SK-N-SH (cell line): Measurements from ENCODE around the gene CPED1. TPM values are rescaled to one million over a fixed set of nuclear protein-coding genes. Genes with fewer than 3 reads are reported as not detected.

Experiments used
- CTCF ChIA-PET: fragments of 300-600, 350-600 bp; formaldehyde crosslinking; extraction: SDS; loops from one replicate; lab custom pipeline; 2021; lab: Yijun Ruan, JAX
- POLR2A ChIA-PET: fragments of 350-600 bp; sonication (Branson Sonifier 250); formaldehyde crosslinking; extraction: SDS; loops from one replicate; lab custom pipeline; 2020; ENCODE audit warnings: antibody characterized with exemption, inconsistent platforms; lab: Yijun Ruan, JAX
- DNase-seq: peaks from one replicate; pipeline ENCODE4 v3.0.0; 2012
- H2AFZ ChIP-seq: fragments of 200-600 bp; sonication (generic); 2 replicates; pipeline ENCODE4 v1.8.1; 2016; ENCODE audit warnings: antibody characterized with exemption, mild to moderate bottlenecking, low read depth
- H3F3A ChIP-seq: fragments of 200-600 bp; sonication (generic); replicated peaks from 2 replicates; pipeline ENCODE3; 2016; ENCODE audit warnings: antibody characterized with exemption, mild to moderate bottlenecking; ENCODE audit not compliant: insufficient read depth
- H3K27ac ChIP-seq, 2 experiments: fragments of 200-500 bp in 1 of 2; fragments of 200-600 bp in 1 of 2; sonication (Bioruptor generic) in 1 of 2; sonication (generic), shearing (Covaris generic) in 1 of 2; 2 replicates each; pipeline versions ENCODE4 v1.5.1 to v1.6.1; 2014 to 2016; ENCODE audit warnings: low read depth in 2 of 2, inconsistent platforms in 1 of 2, low read length in 1 of 2, mild to moderate bottlenecking in 1 of 2, mixed read lengths in 1 of 2
- H3K27me3 ChIP-seq: fragments of 200-600 bp; sonication (generic), shearing (Covaris generic); 2 replicates; pipeline ENCODE4 v1.6.1; 2016; ENCODE audit warnings: mixed run types; ENCODE audit not compliant: insufficient read depth
- H3K36me3 ChIP-seq, 2 experiments: fragments of 200-500 bp in 1 of 2; fragments of 200-600 bp in 1 of 2; sonication (Bioruptor generic) in 1 of 2; sonication (generic) in 1 of 2; replicated peaks in 1 of 2; 2 replicates each; pipeline versions ENCODE3 to v1.5.1; 2014 to 2016; ENCODE audit warnings: low read length in 1 of 2, mild to moderate bottlenecking in 1 of 2; ENCODE audit not compliant: insufficient read depth in 2 of 2, control insufficient read depth in 1 of 2
- H3K4me1 ChIP-seq, 2 experiments: fragments of 200-500 bp in 1 of 2; fragments of 200-600 bp in 1 of 2; sonication (Bioruptor generic) in 1 of 2; sonication (generic), shearing (Covaris generic) in 1 of 2; 2 replicates each; pipeline versions ENCODE4 v1.5.1 to v1.6.1; 2014 to 2016; ENCODE audit warnings: low read depth in 1 of 2, low read length in 1 of 2, mixed run types in 1 of 2; ENCODE audit not compliant: insufficient read depth in 2 of 2, control insufficient read depth in 1 of 2
- H3K4me2 ChIP-seq: fragments of 200-600 bp; sonication (generic), shearing (Covaris generic); 2 replicates; pipeline ENCODE4 v1.6.1; 2017; ENCODE audit warnings: mixed run types
- H3K4me3 ChIP-seq, 2 experiments: fragments of 200-500 bp in 1 of 2; fragments of 200-600 bp in 1 of 2; sonication (Bioruptor generic) in 1 of 2; sonication (generic), shearing (Covaris generic) in 1 of 2; 2 replicates each; pipeline versions ENCODE4 v1.5.1 to v1.8.1; 2014 to 2016; ENCODE audit warnings: low read depth in 2 of 2, inconsistent platforms in 1 of 2, low read length in 1 of 2, mild to moderate bottlenecking in 1 of 2, mixed read lengths in 1 of 2, moderate library complexity in 1 of 2
- H3K79me2 ChIP-seq: fragments of 200-600 bp; sonication (generic); 2 replicates; pipeline ENCODE4 v1.8.1; 2017; ENCODE audit warnings: mild to moderate bottlenecking; ENCODE audit not compliant: insufficient read depth
- H3K9ac ChIP-seq: fragments of 200-600 bp; sonication (generic); 2 replicates; pipeline ENCODE4 v1.6.1; 2017; ENCODE audit warnings: mixed run types
- H3K9me2 ChIP-seq: fragments of 200-600 bp; sonication (generic); 2 replicates; pipeline ENCODE4 v1.6.1; 2017; ENCODE audit warnings: mixed run types
- H3K9me3 ChIP-seq: fragments of 200-600 bp; sonication (generic); 2 replicates; pipeline ENCODE4 v1.6.1; 2017; ENCODE audit warnings: mixed run types, mild to moderate bottlenecking, moderate library complexity
- H4K20me1 ChIP-seq: fragments of 200-600 bp; sonication (generic); 2 replicates; pipeline ENCODE4 v1.6.1; 2017; ENCODE audit warnings: mild to moderate bottlenecking, mixed run types; ENCODE audit not compliant: insufficient read depth
- CTCF ChIP-seq: fragments of 200-600 bp; sonication (generic); IDR thresholded peaks from 2 replicates; pipeline ENCODE4 v1.6.1; 2017; ENCODE audit warnings: antibody characterized with exemption, mild to moderate bottlenecking, moderate library complexity
- ELF1 ChIP-seq: IDR thresholded peaks from 2 replicates; pipeline ENCODE4 v1.4.0; 2012
- EZH2phosphoT487 ChIP-seq: fragments of 200-600 bp; sonication (generic); IDR thresholded peaks from 2 replicates; pipeline ENCODE4 v1.6.1; 2017; ENCODE audit warnings: low read depth, mixed run types, mild to moderate bottlenecking, antibody characterized with exemption, moderate library complexity, borderline replicate concordance
- FOSL2 ChIP-seq: IDR thresholded peaks from 2 replicates; pipeline ENCODE4 v1.4.0; 2012; ENCODE audit warnings: low read depth, mild to moderate bottlenecking, moderate library complexity, borderline replicate concordance
- FOXJ3 ChIP-seq: sonication (generic); formaldehyde crosslinking; IDR thresholded peaks from 2 replicates; pipeline ENCODE4 v1.5.1; 2020; ENCODE audit warnings: mild to moderate bottlenecking, missing genetic modification reagents
- GATA2 ChIP-seq: sonication (generic); formaldehyde crosslinking; IDR thresholded peaks from 2 replicates; pipeline ENCODE4 v1.5.0; 2020; ENCODE audit warnings: mild to moderate bottlenecking, missing genetic modification reagents
- MEF2A ChIP-seq: IDR thresholded peaks from 2 replicates; pipeline ENCODE4 v1.4.0; 2012; ENCODE audit warnings: low read depth, borderline replicate concordance
- MXI1 ChIP-seq: IDR thresholded peaks from 2 replicates; pipeline ENCODE4 v1.6.1; 2012; ENCODE audit warnings: mild to moderate bottlenecking, low read depth, low read length, improper control_type of control experiment
- NRF1 ChIP-seq: IDR thresholded peaks from 2 replicates; pipeline ENCODE4 v1.6.1; 2012; ENCODE audit warnings: low read depth, mild to moderate bottlenecking, low read length
- RAD21 ChIP-seq: IDR thresholded peaks from 2 replicates; pipeline ENCODE4 v1.6.1; 2012; ENCODE audit warnings: mild to moderate bottlenecking, low read length
- RFX5 ChIP-seq: IDR thresholded peaks from 2 replicates; pipeline ENCODE4 v1.6.1; 2012; ENCODE audit warnings: mild to moderate bottlenecking, improper control_type of control experiment, low read length
- RXRA ChIP-seq: IDR thresholded peaks from 2 replicates; pipeline ENCODE4 v1.4.0; 2012; ENCODE audit warnings: low read depth, mild to moderate bottlenecking, borderline replicate concordance
- TAF1 ChIP-seq: IDR thresholded peaks from 2 replicates; pipeline ENCODE4 v1.6.1; 2012; ENCODE audit warnings: low read depth, mild to moderate bottlenecking, low read length, moderate library complexity, borderline replicate concordance
- TCF12 ChIP-seq: IDR thresholded peaks from 2 replicates; pipeline ENCODE4 v1.4.0; 2012
- WGBS: methylation state at CpG from one replicate; pipeline ENCODE4 v1.1.6; 2017; ENCODE audit warnings: low lambda C conversion rate; 5-methylcytosine and 5-hydroxymethylcytosine counted together
- polyA plus RNA-seq, 3 experiments: library from polyadenylated mRNA; depleted of rRNA; stranded (reverse); fragments of >200 nt; gene quantifications; 2 replicates each; pipeline ENCODE4 v1.2.3, GENCODE V29; 2012
- TF ChIP-seq, protein P1 (sequence below): IDR thresholded peaks from 2 replicates; pipeline ENCODE4 v1.4.0; 2012; ENCODE audit warnings: low read depth

CPED1 gene
- polyA plus RNA-seq, 1 of the 3 experiments (the other 2 are of a cell fraction), result 4.4 TPM

- POLR2A ChIA-PET, result no interaction called here
- CTCF ChIA-PET, result interaction anchor here (0.8 to 2.6 kb wide), 34 partner anchors 12 to 524 kb away, joined by 3 to 15 read pairs (median 3); partner anchors contain the start of gene FAM3C
- no peaks in the 10 kb centered on the region for H4K20me1 ChIP-seq
- H3K79me2 ChIP-seq, result no peaks in the 10 kb centered on the region
- H3K9me3 ChIP-seq, result no peaks in the 10 kb centered on the region; the same call in 1 of the 2 replicates
- TF ChIP-seq RXRA (no peak), MXI1 (no peak), RAD21 (peak; percentile 19; the same call in 1 of the 2 replicates), EZH2phosphoT487 (no peak), TCF12 (no peak), CTCF (peak; percentile 30), ELF1 (no peak), FOXJ3 (CRISPR knock-in tag) (peak; percentile 17; the same call in 1 of the 2 replicates), MEF2A (no peak), TAF1 (no peak), NRF1 (no peak), GATA2 (0 out of 2 replicates have a peak, but pooled peaks have one; percentile 15)
- H3F3A ChIP-seq, result peaks cover 3% of the 10 kb centered on the region
- peak overlapping the region; percentile 87 for H3K4me2 ChIP-seq
- H3K4me1 ChIP-seq, result peaks cover 17 to 23% of the 10 kb centered on the region in 2 experiments; a peak in 3 of 4 replicates
- H2AFZ ChIP-seq, result peak overlapping the region; percentile 79; the same call in 1 of the 2 replicates
- no peaks in the 10 kb centered on the region for H3K36me3 ChIP-seq
- H3K9ac ChIP-seq, result no peak overlapping the region
- peak overlapping the region in 1 of 2 experiments; percentile 56; a peak in 1 of 4 replicates for H3K27ac ChIP-seq
- no peaks in the 10 kb centered on the region for H3K9me2 ChIP-seq
- peak overlapping the region; percentile 66 for H3K4me3 ChIP-seq
- WGBS, result 8% methylated on average over 38 of the region's 47 CpGs
- peak; percentile 78 for DNase-seq
- peaks cover 50% of the 10 kb centered on the region for H3K27me3 ChIP-seq
These were observed 340.9 kb downstream of the CPED1 start for GRCh38 chr7:121329191-121330052.

- H4K20me1 ChIP-seq, result no peaks in the 10 kb centered on the region
- peaks cover 17 to 23% of the 10 kb centered on the region in 2 experiments; a peak in 3 of 4 replicates for H3K4me1 ChIP-seq
- WGBS, result 2% methylated on average over 44 of the region's 52 CpGs
- H3F3A ChIP-seq, result peaks cover 3% of the 10 kb centered on the region
- no peaks in the 10 kb centered on the region for H3K9me2 ChIP-seq
- peak overlapping the region; percentile 79; the same call in 1 of the 2 replicates for H2AFZ ChIP-seq
- peak; percentile 79 for DNase-seq
- peak overlapping the region; percentile 87 for H3K4me2 ChIP-seq
- H3K79me2 ChIP-seq, result no peaks in the 10 kb centered on the region
- H3K9me3 ChIP-seq, result no peaks in the 10 kb centered on the region; the same call in 1 of the 2 replicates
- no peak overlapping the region for H3K9ac ChIP-seq
- ChIA-PET POLR2A (no interaction called here), CTCF (interaction anchor here (0.8 to 2.6 kb wide), 36 partner anchors 12 to 524 kb away, joined by 3 to 15 read pairs (median 3); partner anchors contain the start of gene FAM3C)
- H3K36me3 ChIP-seq, result no peaks in the 10 kb centered on the region
- peak overlapping the region; percentile 66 for H3K4me3 ChIP-seq
- peak overlapping the region in 1 of 2 experiments; percentile 56; a peak in 1 of 4 replicates for H3K27ac ChIP-seq
- TF ChIP-seq FOSL2 (no peak), TCF12 (peak; percentile 55; the same call in 1 of the 2 replicates), RFX5 (no peak), MXI1 (peak; percentile 93), TAF1 (no peak)
- TF ChIP-seq, protein P1, sequence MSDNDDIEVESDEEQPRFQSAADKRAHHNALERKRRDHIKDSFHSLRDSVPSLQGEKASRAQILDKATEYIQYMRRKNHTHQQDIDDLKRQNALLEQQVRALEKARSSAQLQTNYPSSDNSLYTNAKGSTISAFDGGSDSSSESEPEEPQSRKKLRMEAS, result peak; percentile 50
- H3K27me3 ChIP-seq, result peaks cover 50% of the 10 kb centered on the region
These were observed 341.7 kb downstream of the CPED1 start for GRCh38 chr7:121330053-121330833.
